Psoas muscle (tissue), 8 donors: ENCODE measurements around the gene CCND3. TPM values are rescaled to one million over a fixed set of nuclear protein-coding genes. Genes with fewer than 3 reads are reported as not detected.

Experiments
- ATAC-seq, 4 donors: fragments of 200-7000 bp; cut with Tn5 transposase; one replicate each; pipeline ENCODE4 v1.9.1; 2020; ENCODE audit warnings: moderate library complexity in 3 of 4, mild to moderate bottlenecking in 2 of 4
- DNase-seq, 2 donors: peaks; one replicate each; pipeline ENCODE4 v3.0.0-alpha.2; 2020
- H3K27ac ChIP-seq: fragments of 200-600 bp; one replicate; pipeline ENCODE4 v1.8.0; 2022
- H3K27me3 ChIP-seq, 3 donors: fragments of 200-600 bp in 1 of 3; one replicate each; pipeline versions ENCODE4 v1.6.1 to v1.8.0; 2013 to 2022; ENCODE audit warnings: low read length in 2 of 3, mild to moderate bottlenecking in 2 of 3, moderate library complexity in 1 of 3; ENCODE audit not compliant: insufficient read depth in 3 of 3
- H3K36me3 ChIP-seq, 2 donors: fragments of 200-600 bp in 1 of 2; one replicate each; pipeline versions ENCODE4 v1.6.1 to v1.8.0; 2013 to 2022; ENCODE audit warnings: low read depth in 1 of 2, mild to moderate bottlenecking in 1 of 2, moderate library complexity in 1 of 2; ENCODE audit not compliant: insufficient read depth in 1 of 2
- H3K4me1 ChIP-seq: fragments of 200-600 bp; one replicate; pipeline ENCODE4 v1.8.0; 2022
- H3K4me3 ChIP-seq: fragments of 200-600 bp; one replicate; pipeline ENCODE4 v1.8.0; 2022; ENCODE audit warnings: mild to moderate bottlenecking
- H3K9me3 ChIP-seq: fragments of 200-600 bp; one replicate; pipeline ENCODE4 v1.8.0; 2022
- CTCF ChIP-seq: fragments of 200-600 bp; IDR thresholded peaks from one replicate; pipeline ENCODE4 v1.8.0; 2022; ENCODE audit warnings: antibody characterized with exemption
- WGBS, 3 donors: extraction: QIAGEN DNeasy Blood & Tissue Kit; methylation state at CpG; one replicate each; pipeline versions ENCODE4 v1.1.6 to v1.1.7; 2013; 5-methylcytosine and 5-hydroxymethylcytosine counted together
- intact Hi-C, 2 donors: fragments of 100-400 bp; cut with DNase I; formaldehyde crosslinking; loops; one replicate each; pipeline versions ENCODE4 v1.11.0 to v1.14.2; 2022
- polyA plus RNA-seq, 3 donors: library from polyadenylated mRNA; stranded (reverse); fragments of 200-250 nt; gene quantifications; one replicate each; pipeline ENCODE4 v1.2.3, GENCODE V29; 2013
- total RNA-seq, 4 donors: library from RNA; stranded (reverse); fragmentation: NEBNext Ultra II Directional in 2 of 4; extraction: Animal tissue kit (Norgen Biotek cat#: 25700) in 2 of 4; gene quantifications; one replicate each; pipeline versions ENCODE4 v1.2.1 to v1.2.4, GENCODE V29; 2021 to 2023
- donor health status: healthy with polysubstance abuse.
- donor health status: DM: no; HTN: no; CAD: no; lungs with moderate emphysema.
- donor health status: Bipolar disorder and iron deficiency.
- donor health status: healthy.
- donor health status: DM: yes; HTN: yes; CAD: no.
- donor health status: DM: no; HTN: no; CAD: no.
- donor health status: DM: no; HTN: no; CAD: no.
- donor health status: DM: yes; HTN: yes; CAD: no.

Gene CCND3
- total and polyA plus RNA-seq, 7 donors: 9.2 to 29.1 (median 19.9) TPM

- 1 to 3% (median 3%) methylated on average over 47 to 56 of the region's 56 CpGs for WGBS, 3 donors
- no peak for DNase-seq
- Histone ChIP-seq H3K4me3 (peak overlapping the region; percentile 81), H3K36me3 (no peaks in the 10 kb centered on the region), H3K27me3 (no peaks in the 10 kb centered on the region), H3K27ac (peak overlapping the region; percentile 81), H3K9me3 (no peaks in the 10 kb centered on the region), H3K4me1 (peaks cover 16% of the 10 kb centered on the region)
- peak; percentile 50 to 77 (median 60) for ATAC-seq
- intact Hi-C loops: loop anchor here in 1 of 2 donors (10.0 kb wide), 1 partner anchor 110 kb away; the partner anchor contains the start of genes PRICKLE4 and TOMM6
- TF ChIP-seq CTCF: no peak
Observed at GRCh38 chr6:41894366-41895299, 47.0 kb downstream of the CCND3 start.

DNA sequence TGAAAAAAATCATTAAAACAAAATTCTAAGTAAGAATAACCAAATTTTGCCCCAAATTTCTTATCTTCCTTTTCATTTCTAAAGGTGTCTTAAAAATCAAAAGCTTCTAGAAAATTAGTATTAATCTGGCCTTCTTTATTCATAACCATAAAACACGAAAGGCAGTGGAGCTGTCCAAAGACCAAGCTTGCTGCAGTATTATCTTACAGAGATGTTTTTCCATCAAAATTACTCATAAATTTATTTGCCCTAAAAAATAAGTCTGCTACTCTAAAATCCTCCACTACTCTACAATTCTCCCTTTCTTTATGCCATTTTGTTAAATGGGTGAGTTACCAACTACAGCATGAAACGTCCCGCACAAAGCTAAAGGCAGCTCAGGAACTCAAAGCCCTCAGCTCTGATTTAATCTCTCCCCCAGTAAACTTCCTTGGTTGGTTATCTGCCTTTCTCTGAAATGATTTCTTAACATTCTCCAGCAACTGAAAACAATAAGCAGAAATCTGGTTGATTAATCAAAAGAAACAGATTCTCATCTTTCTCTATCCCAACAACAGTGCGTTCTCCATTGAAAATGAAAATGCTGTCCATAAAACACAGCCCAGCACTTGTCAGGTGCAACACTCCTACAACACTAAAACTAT, 48.6 kb downstream of the CCND3 start:
- TF ChIP-seq CTCF: no peak
- no peak for ATAC-seq
- Histone ChIP-seq H3K9me3 (no peaks in the 10 kb centered on the region), H3K27me3 (no peaks in the 10 kb centered on the region), H3K4me3 (no peak overlapping the region), H3K36me3 (no peaks in the 10 kb centered on the region), H3K4me1 (peaks cover 16% of the 10 kb centered on the region), H3K27ac (no peak overlapping the region)
- DNase-seq: no peak
- intact Hi-C loops: loop anchor here in 1 of 2 donors (10.0 kb wide), 1 partner anchor 108 kb away; the partner anchor contains the start of genes PRICKLE4 and TOMM6
- WGBS, 3 donors: 54 to 67% (median 63%) methylated on average over 4 of the region's 4 CpGs

- DNase-seq (no peak), ATAC-seq (no peak)
- Histone ChIP-seq H3K27me3 (no peaks in the 10 kb centered on the region), H3K9me3 (no peaks in the 10 kb centered on the region), H3K36me3 (no peaks in the 10 kb centered on the region), H3K27ac (no peak overlapping the region), H3K4me3 (no peak overlapping the region), H3K4me1 (no peaks in the 10 kb centered on the region)
- intact Hi-C loops: no loop called here
- TF ChIP-seq CTCF: no peak
- WGBS, 3 donors: 49 to 58% (median 55%) methylated on average over 4 of the region's 4 CpGs
Observed at GRCh38 chr6:41887331-41887751, 54.3 kb downstream of the CCND3 start.

GRCh38 chr6:41885930-41886329, 55.7 kb downstream of the CCND3 start:
- no peak overlapping the region for H3K27ac ChIP-seq
- H3K4me3 ChIP-seq: no peak overlapping the region
- H3K9me3 ChIP-seq: no peaks in the 10 kb centered on the region
- no peaks in the 10 kb centered on the region for H3K4me1 ChIP-seq
- no peaks in the 10 kb centered on the region for H3K36me3 ChIP-seq
- WGBS, 3 donors: 96 to 100% (median 97%) methylated on average over 1 of the region's 1 CpG
- intact Hi-C loops: no loop called here
- no peak for DNase-seq
- TF ChIP-seq CTCF: no peak
- no peaks in the 10 kb centered on the region for H3K27me3 ChIP-seq
- no peak for ATAC-seq
